Cardiac fibroblast (primary cell): ENCODE data around the gene SERTAD3.

ENCODE experiments used
- DNase-seq, 2 donors: peaks; one replicate each; pipeline versions ENCODE4 v3.0.0 to v3.0.0-alpha.2; 2010; ENCODE audit warnings: low read depth in 2 of 2
- H3K4me3 ChIP-seq, 2 donors: replicated peaks in 1 of 2; 1 replicate in 1 of 2; 2 replicates in 1 of 2; pipeline ENCODE4 v1.5.1; 2011; ENCODE audit warnings: low read depth in 2 of 2, low read length in 2 of 2, mild to moderate bottlenecking in 2 of 2, moderate library complexity in 1 of 2
- CTCF ChIP-seq: IDR thresholded peaks from one replicate; pipeline ENCODE4 v1.5.1; 2011; ENCODE audit warnings: low read depth, mild to moderate bottlenecking, low read length, inconsistent platforms

SERTAD3 gene

GRCh38 chr19:40419066-40419612 is 25.0 kb downstream of the SERTAD3 start:
- TF ChIP-seq CTCF, result no peak
- no peak for DNase-seq
- H3K4me3 ChIP-seq, result no peak overlapping the region

DNA sequence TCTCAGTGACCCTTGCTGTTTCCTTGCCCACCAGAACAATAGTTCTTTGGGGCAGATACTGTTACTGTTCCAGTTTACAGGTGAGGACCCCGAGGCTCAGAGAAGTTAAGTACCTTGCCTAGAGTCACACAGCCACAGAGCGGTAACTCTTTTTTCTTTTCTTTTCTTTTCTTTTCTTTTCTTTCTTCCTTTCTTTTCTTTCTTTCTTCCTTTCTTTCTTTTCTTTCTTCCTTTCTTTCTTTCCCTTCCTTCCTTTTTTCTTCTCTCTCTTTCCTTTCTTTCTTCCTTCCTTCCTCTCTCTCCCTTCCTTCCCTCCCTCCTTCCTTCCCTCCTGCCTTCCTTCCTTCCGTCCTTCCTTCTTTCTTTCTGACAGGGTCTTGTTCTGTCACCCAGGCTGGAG is 26.1 kb downstream of the SERTAD3 start:
- no peak for DNase-seq
- no peak for TF ChIP-seq CTCF

GRCh38 chr19:40417643-40417981 is 26.5 kb downstream of the SERTAD3 start:
- no peak overlapping the region for H3K4me3 ChIP-seq
- TF ChIP-seq CTCF, result no peak
- no peak for DNase-seq

More for the DNA sequence above, 26.1 kb downstream of the SERTAD3 start:
- no peak overlapping the region for H3K4me3 ChIP-seq

DNA sequence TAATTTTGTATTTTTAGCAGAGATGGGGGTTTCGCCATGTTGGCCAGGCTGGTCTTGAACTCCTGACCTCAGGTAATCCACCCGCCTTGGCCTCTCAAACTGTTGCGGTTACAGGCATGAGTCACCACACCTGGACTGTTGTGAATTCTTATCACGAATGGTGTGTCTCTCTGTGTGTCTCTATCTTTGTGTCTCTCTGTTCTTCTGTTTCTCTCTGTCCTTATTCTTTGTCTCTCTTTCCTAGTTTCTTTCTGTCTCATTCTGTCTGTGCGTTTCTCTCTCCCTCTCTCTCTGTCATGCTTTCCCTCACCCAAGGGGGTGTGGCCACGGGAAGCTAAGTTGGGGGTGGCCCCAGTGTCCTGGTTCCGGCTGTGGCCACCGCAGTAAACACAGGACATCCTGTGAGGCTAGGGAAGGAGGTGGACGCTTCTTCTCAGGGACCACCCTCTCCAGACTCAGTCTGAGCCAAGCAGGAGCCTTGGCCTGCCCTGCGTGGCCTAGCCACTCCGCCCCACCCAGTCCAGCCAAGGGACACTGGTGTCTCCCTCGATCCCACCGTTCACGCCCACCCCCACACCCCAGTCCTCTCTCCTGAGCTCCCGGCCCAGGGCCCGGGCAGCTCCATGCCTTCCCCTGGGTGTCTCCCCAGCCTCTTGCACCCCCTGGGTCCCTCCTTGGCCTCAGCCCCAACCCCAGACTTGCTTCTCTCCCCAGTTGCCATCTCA is 27.1 kb downstream of the SERTAD3 start:
- no peak for TF ChIP-seq CTCF
- peak; percentile 22 to 27 for DNase-seq

DNA sequence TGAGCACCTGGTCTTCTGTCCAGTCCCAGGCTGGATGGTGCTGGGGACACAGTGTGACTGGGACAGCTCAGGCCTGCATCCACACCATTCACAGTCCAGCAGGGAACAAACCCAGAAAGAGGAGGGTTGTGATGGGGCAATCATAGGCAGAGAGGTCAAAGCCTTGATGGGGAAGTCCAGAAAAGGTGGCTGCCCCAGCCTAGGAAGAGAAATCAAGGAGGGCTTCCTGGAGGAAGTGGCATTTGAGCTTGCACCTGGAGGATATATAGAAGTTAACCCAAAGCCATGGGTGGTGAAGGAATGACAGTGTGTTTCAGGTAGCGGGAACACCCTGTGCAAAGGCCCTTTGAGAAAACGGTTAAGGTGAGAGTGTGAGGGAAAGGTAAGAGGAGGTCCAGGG is 28.4 kb downstream of the SERTAD3 start:
- no peak for DNase-seq
- no peak for TF ChIP-seq CTCF
- H3K4me3 ChIP-seq, result no peak overlapping the region

More for the DNA sequence above, 27.1 kb downstream of the SERTAD3 start:
- H3K4me3 ChIP-seq, result no peak overlapping the region

DNA sequence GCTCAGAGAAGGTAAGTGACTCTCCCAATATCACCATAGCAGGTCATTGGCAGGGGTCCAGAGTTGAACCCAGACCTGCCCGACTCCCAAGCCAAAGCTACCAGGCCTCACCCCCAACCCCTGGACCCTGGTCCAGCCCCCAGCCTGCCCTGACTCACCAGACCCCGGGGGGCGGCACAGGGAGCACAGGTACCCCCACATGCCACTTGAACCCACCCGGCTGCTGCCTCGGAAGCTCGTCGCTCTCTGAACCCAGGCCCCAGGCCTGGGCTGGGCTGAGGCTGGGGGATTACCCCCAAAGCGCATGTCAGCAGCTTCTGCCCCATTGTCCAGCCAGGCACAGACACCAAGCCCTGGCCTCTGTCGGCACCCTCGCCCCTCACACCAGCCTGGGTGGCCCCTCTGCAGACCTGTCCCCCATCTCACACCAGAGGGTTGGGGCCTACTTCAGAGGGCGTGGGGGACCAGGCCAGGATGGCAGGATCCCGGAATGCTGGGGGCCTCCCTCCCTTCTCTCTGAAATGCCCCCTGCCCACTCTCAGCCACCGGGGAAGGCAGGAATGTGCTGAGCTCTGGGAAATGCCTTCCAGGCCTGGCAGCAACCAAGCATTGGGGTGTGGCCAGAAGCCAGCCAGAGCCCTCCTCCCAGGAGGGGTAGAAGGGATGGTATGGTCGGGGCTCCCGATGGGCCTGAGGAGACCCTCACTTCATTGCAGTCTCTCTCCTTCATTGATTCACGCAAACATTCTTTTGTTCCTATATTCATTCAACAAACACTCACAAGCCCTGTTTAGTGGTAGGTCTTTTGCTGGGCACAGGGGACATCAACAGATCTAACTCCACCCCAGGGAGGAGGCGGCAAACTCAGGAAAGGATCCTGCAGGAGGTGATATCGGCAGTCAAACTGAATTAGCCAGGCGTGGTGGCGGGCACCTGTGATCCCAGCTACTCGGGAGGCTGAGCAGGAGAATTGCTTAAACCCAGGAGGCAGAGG is 29.3 kb downstream of the SERTAD3 start:
- H3K4me3 ChIP-seq, result no peak overlapping the region
- DNase-seq, result no peak

More for the DNA sequence above, 29.3 kb downstream of the SERTAD3 start:
- no peak for TF ChIP-seq CTCF
